ENCODE results near the gene CXCR5.

The CXCR5 gene

DNA sequence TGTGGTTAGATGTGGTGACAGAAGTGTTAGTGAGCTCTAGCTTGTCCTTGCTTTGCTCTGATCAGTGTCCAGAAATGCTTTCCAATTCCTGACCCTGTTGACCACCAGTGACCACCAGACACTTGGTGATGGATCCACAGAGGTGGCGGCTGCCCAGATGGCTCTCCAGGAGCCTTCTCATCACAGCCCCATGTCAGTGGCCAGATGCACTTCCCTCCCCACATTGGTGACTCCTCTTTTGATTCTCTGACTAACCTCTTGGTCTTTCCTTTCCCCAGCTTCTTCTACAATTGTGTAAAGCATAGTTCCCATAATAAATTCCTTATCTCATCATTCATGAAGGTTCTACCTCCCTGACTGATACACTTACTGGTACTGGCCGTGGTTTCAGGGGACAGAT, 40.1 kb upstream of the CXCR5 start:
- POLR2A ChIA-PET: no interaction called here
- Histone ChIP-seq H3K4me1 (ENCODE audit: control insufficient read depth, insufficient read depth, low read length) (no peaks in the 10 kb centered on the region), H3K4me3 (ENCODE audit: low read depth, low read length) (no peak overlapping the region), H3K36me3 (ENCODE audit: control insufficient read depth in 2 of 2, insufficient read depth in 1 of 2, low read length in 2 of 2) (no peaks in the 10 kb centered on the region), H3K9me3 (ENCODE audit: control insufficient read depth, insufficient read depth, low read depth, low read length) (no peaks in the 10 kb centered on the region), H3K27ac (ENCODE audit: extremely low read depth, low read depth, low read length) (no peak overlapping the region)
- no peak for TF ChIP-seq ZNF768 (tag by site-specific recombination; IDR thresholded peaks at IDR 0.05)
- TF ChIP-seq RBAK (tag by site-specific recombination; IDR thresholded peaks at IDR 0.05): no peak
- no peak for TF ChIP-seq ZNF223 (tag by site-specific recombination; IDR thresholded peaks at IDR 0.05)
- no peak for TF ChIP-seq GLI4 (tag by site-specific recombination; IDR thresholded peaks at IDR 0.05)
- TF ChIP-seq GFI1B (tag by site-specific recombination; IDR thresholded peaks at IDR 0.05): no peak
- TF ChIP-seq ZNF155 (tag by site-specific recombination; IDR thresholded peaks at IDR 0.05): no peak
- TF ChIP-seq YY2 (tag by site-specific recombination; IDR thresholded peaks at IDR 0.05): no peak
- TF ChIP-seq ZNF555 (tag by site-specific recombination; conservative IDR thresholded peaks at IDR 0.05): no peak
- TF ChIP-seq, protein P1, sequence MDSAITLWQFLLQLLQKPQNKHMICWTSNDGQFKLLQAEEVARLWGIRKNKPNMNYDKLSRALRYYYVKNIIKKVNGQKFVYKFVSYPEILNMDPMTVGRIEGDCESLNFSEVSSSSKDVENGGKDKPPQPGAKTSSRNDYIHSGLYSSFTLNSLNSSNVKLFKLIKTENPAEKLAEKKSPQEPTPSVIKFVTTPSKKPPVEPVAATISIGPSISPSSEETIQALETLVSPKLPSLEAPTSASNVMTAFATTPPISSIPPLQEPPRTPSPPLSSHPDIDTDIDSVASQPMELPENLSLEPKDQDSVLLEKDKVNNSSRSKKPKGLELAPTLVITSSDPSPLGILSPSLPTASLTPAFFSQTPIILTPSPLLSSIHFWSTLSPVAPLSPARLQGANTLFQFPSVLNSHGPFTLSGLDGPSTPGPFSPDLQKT (IDR thresholded peaks at IDR 0.05; ENCODE audit: borderline replicate concordance, low read depth, low read length): no peak
- TF ChIP-seq ZNF510 (tag by site-specific recombination; IDR thresholded peaks at IDR 0.05; ENCODE audit: insufficient replicate concordance): no peak
- TF ChIP-seq, protein P2, sequence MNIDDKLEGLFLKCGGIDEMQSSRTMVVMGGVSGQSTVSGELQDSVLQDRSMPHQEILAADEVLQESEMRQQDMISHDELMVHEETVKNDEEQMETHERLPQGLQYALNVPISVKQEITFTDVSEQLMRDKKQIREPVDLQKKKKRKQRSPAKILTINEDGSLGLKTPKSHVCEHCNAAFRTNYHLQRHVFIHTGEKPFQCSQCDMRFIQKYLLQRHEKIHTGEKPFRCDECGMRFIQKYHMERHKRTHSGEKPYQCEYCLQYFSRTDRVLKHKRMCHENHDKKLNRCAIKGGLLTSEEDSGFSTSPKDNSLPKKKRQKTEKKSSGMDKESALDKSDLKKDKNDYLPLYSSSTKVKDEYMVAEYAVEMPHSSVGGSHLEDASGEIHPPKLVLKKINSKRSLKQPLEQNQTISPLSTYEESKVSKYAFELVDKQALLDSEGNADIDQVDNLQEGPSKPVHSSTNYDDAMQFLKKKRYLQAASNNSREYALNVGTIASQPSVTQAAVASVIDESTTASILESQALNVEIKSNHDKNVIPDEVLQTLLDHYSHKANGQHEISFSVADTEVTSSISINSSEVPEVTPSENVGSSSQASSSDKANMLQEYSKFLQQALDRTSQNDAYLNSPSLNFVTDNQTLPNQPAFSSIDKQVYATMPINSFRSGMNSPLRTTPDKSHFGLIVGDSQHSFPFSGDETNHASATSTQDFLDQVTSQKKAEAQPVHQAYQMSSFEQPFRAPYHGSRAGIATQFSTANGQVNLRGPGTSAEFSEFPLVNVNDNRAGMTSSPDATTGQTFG (tag by site-specific recombination; IDR thresholded peaks at IDR 0.05; ENCODE audit: borderline replicate concordance): no peak
- TF ChIP-seq ZNF132 (tag by site-specific recombination; IDR thresholded peaks at IDR 0.05; ENCODE audit: borderline replicate concordance): no peak
- no peak for TF ChIP-seq ZNF571 (tag by site-specific recombination; IDR thresholded peaks at IDR 0.05)
- TF ChIP-seq ZNF785 (tag by site-specific recombination; IDR thresholded peaks at IDR 0.05): no peak
- no peak for TF ChIP-seq ZXDB (tag by site-specific recombination; IDR thresholded peaks at IDR 0.05)
- no peak for TF ChIP-seq ZNF335 (tag by site-specific recombination; conservative IDR thresholded peaks at IDR 0.05)
- TF ChIP-seq ZNF16 (tag by site-specific recombination; IDR thresholded peaks at IDR 0.05; ENCODE audit: low read depth): no peak
- TF ChIP-seq MYNN (tag by site-specific recombination; IDR thresholded peaks at IDR 0.05; ENCODE audit: borderline replicate concordance): no peak
- CTCF ChIA-PET: no interaction called here

DNA sequence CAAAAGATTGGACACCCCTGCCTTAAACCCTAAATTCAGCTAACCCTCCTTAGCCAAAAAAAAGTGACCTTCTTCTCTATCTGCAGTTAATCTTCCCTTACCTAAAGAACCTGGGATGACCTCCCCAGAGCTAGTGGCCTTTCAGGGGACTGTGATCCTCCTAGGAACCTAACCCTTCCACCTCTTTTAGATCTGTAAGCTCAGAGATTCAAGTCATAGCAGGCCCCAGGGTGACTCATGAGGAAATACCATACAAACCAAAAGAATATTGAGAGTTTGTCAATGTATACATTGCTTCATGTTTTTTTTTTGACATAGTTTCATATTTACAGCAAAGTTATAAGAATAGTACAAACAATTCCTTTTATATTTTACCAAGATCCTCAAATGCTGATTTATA, 38.3 kb upstream of the CXCR5 start:
- Histone ChIP-seq H3K9me3 (ENCODE audit: control insufficient read depth, insufficient read depth, low read depth, low read length) (no peaks in the 10 kb centered on the region), H3K4me3 (ENCODE audit: low read depth, low read length) (no peak overlapping the region), H3K27ac (ENCODE audit: extremely low read depth, low read depth, low read length) (no peak overlapping the region), H3K36me3 (ENCODE audit: control insufficient read depth in 2 of 2, insufficient read depth in 1 of 2, low read length in 2 of 2) (no peaks in the 10 kb centered on the region), H3K4me1 (ENCODE audit: control insufficient read depth, insufficient read depth, low read length) (no peaks in the 10 kb centered on the region)
- POLR2A ChIA-PET: interaction anchor here (0.6 to 1.4 kb wide), 2 partner anchors 33 to 53 kb away, joined by 3 to 4 read pairs; no protein-coding TSS in a partner anchor
- TF ChIP-seq SALL2 (tag by site-specific recombination; IDR thresholded peaks at IDR 0.05; ENCODE audit: borderline replicate concordance): no peak
- CTCF ChIA-PET: no interaction called here
